GM19463 (cell line): ENCODE results near the gene OR10R2.

ENCODE experiments used
- ATAC-seq: cut with Tn5 transposase; IDR thresholded peaks from one replicate; pipeline ENCODE4 v1.9.1; 2021; ENCODE audit warnings: mild to moderate bottlenecking, moderate library complexity; ENCODE audit not compliant: unreplicated experiment

The OR10R2 gene

DNA sequence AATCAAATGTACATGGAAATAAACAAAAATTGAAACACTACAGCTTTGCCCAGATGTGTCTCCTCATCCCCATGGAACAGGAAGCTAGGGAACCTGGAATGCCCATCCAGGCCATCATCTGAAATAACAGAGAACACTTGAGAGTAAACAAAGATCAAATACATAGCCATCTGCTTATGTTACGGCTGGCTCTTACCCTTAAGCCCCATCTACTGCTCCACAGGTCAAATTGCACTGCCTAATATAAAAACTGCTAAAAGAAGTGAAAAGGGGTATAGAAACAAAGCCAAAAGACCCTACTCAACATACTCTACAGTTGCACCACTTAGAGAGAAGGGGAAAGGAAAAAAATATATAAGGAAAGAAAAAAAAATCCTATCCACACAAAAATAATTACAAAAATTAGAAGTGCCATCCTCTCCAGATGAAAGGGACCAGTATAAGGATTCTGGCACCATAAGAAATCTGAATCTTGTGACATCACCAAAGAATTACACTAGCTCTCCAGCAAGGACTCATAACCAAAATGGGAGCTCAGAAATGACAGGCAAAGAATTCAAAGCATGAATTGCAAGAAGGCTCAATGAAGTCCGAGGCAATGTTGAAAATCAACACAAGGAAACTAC, 55.3 kb downstream of the OR10R2 start:
- ATAC-seq: no peak
